Uterine smooth muscle cell (primary cell): ENCODE results near the gene TPH2. TPM values are rescaled to one million over a fixed set of nuclear protein-coding genes. Genes with fewer than 3 reads are reported as not detected.

Experiments used
- total RNA-seq: library from RNA; depleted of rRNA; stranded (reverse); fragments of >200 nt; gene quantifications from 2 replicates; pipeline ENCODE4 v1.2.3, GENCODE V29; 2014

The TPH2 gene
- under 0.01 TPM in 1 of 2 replicates, not detected in the other for total RNA-seq

GRCh38 chr12:71938728-71939385, at the start of gene TPH2:
TPH2 (plus strand) TSS chr12:71938845; CDS start chr12:71938987, 142 bp downstream.

Other genes with a start within 250 kb of the TPH2 start
- gene RAB21, start 184.0 kb upstream of the TPH2 start, total RNA-seq: 23.9 and 45.7 TPM in 2 replicates
- gene TBC1D15, start 99.1 kb upstream of the TPH2 start, total RNA-seq: 36.6 and 37.6 TPM in 2 replicates